DOHH2 (cell line): ENCODE results near the gene ZFYVE26.
A peak's percentile ranks its signal among the peaks of the same experiment; 100 is the strongest.

Experiments used
- H3F3A ChIP-seq: fragments of 200-600 bp; sonication (generic), shearing (Covaris generic); 2 replicates; pipeline ENCODE4 v1.6.0; 2016; ENCODE audit warnings: antibody characterized with exemption, mild to moderate bottlenecking; ENCODE audit not compliant: control insufficient read depth, insufficient read depth
- H3K27ac ChIP-seq: fragments of 200-600 bp; sonication (generic); 2 replicates; pipeline ENCODE4 v1.5.1; 2014; ENCODE audit warnings: low read depth, mild to moderate bottlenecking, low read length, moderate library complexity
- H3K27me3 ChIP-seq: fragments of 200-600 bp; sonication (generic); 2 replicates; pipeline ENCODE4 v1.6.1; 2014; ENCODE audit warnings: mild to moderate bottlenecking, low read length, mixed read lengths; ENCODE audit not compliant: control insufficient read depth
- H3K36me3 ChIP-seq: fragments of 200-600 bp; sonication (generic); 2 replicates; pipeline ENCODE4 v1.6.1; 2014; ENCODE audit warnings: mild to moderate bottlenecking, low read length, moderate library complexity, mixed read lengths; ENCODE audit not compliant: control insufficient read depth
- H3K4me1 ChIP-seq: fragments of 200-600 bp; sonication (generic); 2 replicates; pipeline ENCODE4 v1.6.1; 2014; ENCODE audit warnings: mild to moderate bottlenecking, low read length, mixed read lengths; ENCODE audit not compliant: control insufficient read depth
- H3K4me2 ChIP-seq: fragments of 200-600 bp; sonication (generic); 2 replicates; pipeline ENCODE4 v1.6.0; 2014; ENCODE audit warnings: mild to moderate bottlenecking, low read length, moderate library complexity
- H3K4me3 ChIP-seq: fragments of 200-600 bp; sonication (generic); 2 replicates; pipeline ENCODE4 v1.5.1; 2014; ENCODE audit warnings: mild to moderate bottlenecking, low read length, mixed read lengths
- H3K79me2 ChIP-seq: fragments of 200-600 bp; sonication (generic); 2 replicates; pipeline ENCODE4 v1.6.1; 2014; ENCODE audit warnings: mild to moderate bottlenecking, low read length, mixed read lengths; ENCODE audit not compliant: control insufficient read depth
- H3K9me2 ChIP-seq: fragments of 200-600 bp; sonication (generic); replicated peaks from 2 replicates; pipeline ENCODE4 v1.6.1; 2014; ENCODE audit warnings: mild to moderate bottlenecking, low read length, mixed read lengths; ENCODE audit not compliant: control insufficient read depth
- H3K9me3 ChIP-seq: fragments of 200-600 bp; sonication (generic); 2 replicates; pipeline ENCODE4 v1.6.1; 2014; ENCODE audit warnings: antibody characterized with exemption, low read length, mixed read lengths; ENCODE audit not compliant: control insufficient read depth, insufficient read depth
- H4K20me1 ChIP-seq: fragments of 200-600 bp; sonication (generic); 2 replicates; pipeline ENCODE4 v1.6.0; 2014; ENCODE audit warnings: low read depth, mild to moderate bottlenecking, antibody characterized with exemption, low read length, moderate library complexity; ENCODE audit not compliant: control insufficient read depth, insufficient read depth
- EZH2phosphoT487 ChIP-seq: fragments of 200-600 bp; sonication (generic); IDR thresholded peaks from 2 replicates; pipeline ENCODE4 v1.6.1; 2017; ENCODE audit warnings: borderline replicate concordance, mild to moderate bottlenecking, antibody characterized with exemption, low read length, moderate library complexity, mixed read lengths
- TF ChIP-seq, protein P1 (sequence below): fragments of 200-600 bp; sonication (generic); IDR thresholded peaks from one replicate; pipeline ENCODE4 v1.5.1; 2014; ENCODE audit warnings: antibody characterized with exemption, mild to moderate bottlenecking, low read depth, low read length; ENCODE audit not compliant: poor library complexity, severe bottlenecking

Gene ZFYVE26

DNA sequence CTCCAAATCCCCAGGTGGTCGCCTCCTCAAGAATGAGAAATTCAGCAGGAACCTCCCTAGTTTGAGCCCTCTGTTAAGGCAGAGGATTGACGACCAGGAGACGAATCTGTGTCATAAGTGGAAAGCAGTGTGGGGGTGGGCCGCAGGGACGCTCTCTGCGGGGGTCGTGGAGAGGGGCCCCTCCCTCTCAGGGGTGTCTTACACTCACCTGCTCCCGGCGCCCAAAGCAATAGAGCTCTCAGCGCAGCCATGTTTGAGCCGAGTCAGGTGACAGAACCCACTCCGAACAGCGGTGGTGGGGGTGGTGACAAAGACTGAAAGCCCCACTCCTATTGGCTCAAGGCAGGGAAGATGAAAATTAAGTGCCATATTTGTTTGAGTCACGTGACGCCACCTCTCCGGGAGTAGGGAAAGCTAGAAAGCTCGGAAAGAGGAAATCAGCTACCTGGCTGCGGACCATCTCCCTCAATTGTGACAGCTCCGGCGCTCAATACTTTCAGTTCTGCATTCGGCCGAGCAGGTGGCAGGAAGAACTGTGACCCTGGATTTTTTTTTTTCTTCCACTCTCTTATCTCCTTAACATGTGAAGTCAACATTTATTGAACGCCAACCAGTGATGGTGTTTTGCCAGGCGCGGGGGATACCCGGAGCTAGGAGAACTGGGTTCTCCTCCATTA is at the start of gene ZFYVE26:
TSS of gene ZFYVE26 (minus strand) at position 265 of the 677 bp plus-strand sequence. CDS start 627 bp downstream, outside the sequence.
- Histone ChIP-seq H3F3A (peaks cover 12% of the 10 kb centered on the region), H3K9me3 (no peaks in the 10 kb centered on the region), H3K27me3 (no peaks in the 10 kb centered on the region), H4K20me1 (no peaks in the 10 kb centered on the region), H3K36me3 (peaks cover 32% of the 10 kb centered on the region), H3K27ac (peak within 1 kb of the TSS; percentile 99), H3K79me2 (peaks cover 45% of the 10 kb centered on the region), H3K9me2 (no peaks in the 10 kb centered on the region), H3K4me2 (peak within 1 kb of the TSS; percentile 94), H3K4me3 (peak within 1 kb of the TSS; percentile 84), H3K4me1 (peaks cover 63% of the 10 kb centered on the region)
- TF ChIP-seq, protein P1, sequence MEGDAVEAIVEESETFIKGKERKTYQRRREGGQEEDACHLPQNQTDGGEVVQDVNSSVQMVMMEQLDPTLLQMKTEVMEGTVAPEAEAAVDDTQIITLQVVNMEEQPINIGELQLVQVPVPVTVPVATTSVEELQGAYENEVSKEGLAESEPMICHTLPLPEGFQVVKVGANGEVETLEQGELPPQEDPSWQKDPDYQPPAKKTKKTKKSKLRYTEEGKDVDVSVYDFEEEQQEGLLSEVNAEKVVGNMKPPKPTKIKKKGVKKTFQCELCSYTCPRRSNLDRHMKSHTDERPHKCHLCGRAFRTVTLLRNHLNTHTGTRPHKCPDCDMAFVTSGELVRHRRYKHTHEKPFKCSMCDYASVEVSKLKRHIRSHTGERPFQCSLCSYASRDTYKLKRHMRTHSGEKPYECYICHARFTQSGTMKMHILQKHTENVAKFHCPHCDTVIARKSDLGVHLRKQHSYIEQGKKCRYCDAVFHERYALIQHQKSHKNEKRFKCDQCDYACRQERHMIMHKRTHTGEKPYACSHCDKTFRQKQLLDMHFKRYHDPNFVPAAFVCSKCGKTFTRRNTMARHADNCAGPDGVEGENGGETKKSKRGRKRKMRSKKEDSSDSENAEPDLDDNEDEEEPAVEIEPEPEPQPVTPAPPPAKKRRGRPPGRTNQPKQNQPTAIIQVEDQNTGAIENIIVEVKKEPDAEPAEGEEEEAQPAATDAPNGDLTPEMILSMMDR, result no peak
- no peak for TF ChIP-seq EZH2phosphoT487

DNA sequence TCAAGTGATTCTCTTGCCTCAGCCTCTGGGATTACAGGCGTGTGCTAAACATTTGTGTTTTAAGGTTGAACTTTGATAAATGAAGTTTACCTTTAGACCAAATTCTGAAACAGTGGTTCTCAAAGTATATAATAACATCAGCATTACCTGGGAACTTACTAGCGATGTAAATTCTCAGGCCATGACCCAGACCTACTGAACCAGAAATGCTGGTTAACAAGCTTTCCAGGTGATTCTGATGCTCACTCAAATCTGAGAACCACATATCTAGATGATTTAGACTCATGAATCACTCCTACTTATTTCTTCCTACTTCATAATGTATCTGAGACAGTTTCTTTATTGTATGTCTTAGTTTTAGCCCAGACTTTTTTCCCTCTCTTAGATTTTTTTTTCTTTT is 46.8 kb upstream of the ZFYVE26 start:
- Histone ChIP-seq H3K9me3 (no peaks in the 10 kb centered on the region), H3K4me2 (no peak overlapping the region), H3K9me2 (no peaks in the 10 kb centered on the region), H3F3A (0 out of 2 replicates have a peak, but pooled peaks cover 3% of the 10 kb centered on the region), H3K27me3 (no peaks in the 10 kb centered on the region), H3K4me3 (no peak overlapping the region), H3K79me2 (no peaks in the 10 kb centered on the region), H3K4me1 (no peaks in the 10 kb centered on the region), H3K36me3 (peaks cover 22% of the 10 kb centered on the region), H4K20me1 (no peaks in the 10 kb centered on the region), H3K27ac (no peak overlapping the region)
- TF ChIP-seq, protein P1, result no peak
- no peak for TF ChIP-seq EZH2phosphoT487

DNA sequence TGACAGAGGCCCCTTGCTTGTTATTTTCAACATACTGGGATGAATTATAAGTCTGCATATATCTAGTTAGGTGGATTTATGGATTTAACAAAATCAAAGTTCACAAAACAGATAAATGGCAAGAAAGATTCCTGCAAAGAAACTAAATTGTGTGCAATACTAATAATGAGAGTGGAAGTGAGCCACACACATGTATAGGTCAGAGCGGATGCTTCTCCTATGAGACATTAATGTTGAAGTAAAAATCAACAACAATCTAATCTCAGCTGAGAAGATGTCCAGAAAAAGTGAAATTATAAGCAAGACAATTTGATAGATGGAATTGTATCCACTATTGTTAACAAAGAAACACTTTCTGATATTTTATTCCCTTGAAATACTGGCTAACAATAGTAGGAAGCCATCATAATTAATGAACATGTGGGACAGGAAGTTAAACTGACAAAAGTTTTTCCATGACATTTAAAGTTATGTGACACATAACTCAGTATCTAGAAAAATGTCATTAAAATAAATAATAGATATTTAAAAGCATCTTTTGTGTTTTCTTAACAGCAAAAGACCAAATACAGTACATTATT is 42.9 kb upstream of the ZFYVE26 start:
- Histone ChIP-seq H3K4me3 (no peak overlapping the region), H3K27ac (no peak overlapping the region), H3K4me1 (no peaks in the 10 kb centered on the region), H3K79me2 (no peaks in the 10 kb centered on the region), H3K9me3 (no peaks in the 10 kb centered on the region), H4K20me1 (no peaks in the 10 kb centered on the region), H3K9me2 (no peaks in the 10 kb centered on the region), H3K27me3 (no peaks in the 10 kb centered on the region), H3K36me3 (no peaks in the 10 kb centered on the region), H3K4me2 (no peak overlapping the region), H3F3A (0 out of 2 replicates have a peak, but pooled peaks cover 3% of the 10 kb centered on the region)
- TF ChIP-seq, protein P1, result no peak
- TF ChIP-seq EZH2phosphoT487, result no peak
